ENCODE measurements around the gene P3H2. TPM values are rescaled to one million over a fixed set of nuclear protein-coding genes. Genes with fewer than 3 reads are reported as not detected.

The P3H2 gene, protein sequence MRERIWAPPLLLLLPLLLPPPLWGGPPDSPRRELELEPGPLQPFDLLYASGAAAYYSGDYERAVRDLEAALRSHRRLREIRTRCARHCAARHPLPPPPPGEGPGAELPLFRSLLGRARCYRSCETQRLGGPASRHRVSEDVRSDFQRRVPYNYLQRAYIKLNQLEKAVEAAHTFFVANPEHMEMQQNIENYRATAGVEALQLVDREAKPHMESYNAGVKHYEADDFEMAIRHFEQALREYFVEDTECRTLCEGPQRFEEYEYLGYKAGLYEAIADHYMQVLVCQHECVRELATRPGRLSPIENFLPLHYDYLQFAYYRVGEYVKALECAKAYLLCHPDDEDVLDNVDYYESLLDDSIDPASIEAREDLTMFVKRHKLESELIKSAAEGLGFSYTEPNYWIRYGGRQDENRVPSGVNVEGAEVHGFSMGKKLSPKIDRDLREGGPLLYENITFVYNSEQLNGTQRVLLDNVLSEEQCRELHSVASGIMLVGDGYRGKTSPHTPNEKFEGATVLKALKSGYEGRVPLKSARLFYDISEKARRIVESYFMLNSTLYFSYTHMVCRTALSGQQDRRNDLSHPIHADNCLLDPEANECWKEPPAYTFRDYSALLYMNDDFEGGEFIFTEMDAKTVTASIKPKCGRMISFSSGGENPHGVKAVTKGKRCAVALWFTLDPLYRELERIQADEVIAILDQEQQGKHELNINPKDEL
- not detected in 2 replicates for total RNA-seq

DNA sequence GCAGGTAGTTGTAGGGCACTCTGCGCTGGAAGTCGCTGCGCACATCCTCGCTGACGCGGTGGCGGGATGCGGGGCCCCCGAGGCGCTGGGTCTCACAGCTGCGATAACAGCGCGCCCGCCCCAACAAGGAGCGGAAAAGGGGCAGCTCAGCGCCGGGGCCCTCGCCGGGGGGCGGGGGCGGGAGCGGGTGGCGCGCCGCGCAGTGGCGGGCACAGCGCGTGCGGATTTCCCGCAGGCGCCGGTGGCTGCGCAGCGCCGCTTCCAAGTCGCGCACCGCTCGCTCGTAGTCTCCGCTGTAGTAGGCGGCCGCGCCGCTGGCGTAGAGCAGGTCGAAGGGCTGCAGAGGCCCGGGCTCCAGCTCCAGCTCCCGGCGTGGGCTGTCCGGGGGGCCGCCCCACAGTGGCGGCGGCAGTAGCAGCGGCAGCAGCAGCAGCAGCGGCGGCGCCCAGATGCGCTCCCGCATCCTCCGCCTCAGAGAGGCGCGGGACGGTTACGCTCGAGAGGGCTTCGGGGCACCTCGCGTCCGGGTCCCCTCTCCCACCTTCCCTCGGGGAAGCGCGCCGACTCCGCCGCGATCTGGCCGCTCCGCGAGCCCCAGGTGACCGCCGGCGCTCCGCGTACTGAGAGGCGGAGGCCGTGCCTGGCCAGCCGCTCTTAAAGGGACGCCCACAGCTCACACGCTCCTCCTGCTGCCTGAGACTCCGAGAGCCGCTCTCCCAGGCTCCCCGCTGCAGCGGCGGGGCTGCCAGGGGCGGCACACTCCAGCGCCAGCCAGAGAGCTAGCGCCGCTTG is at the start of gene P3H2:
TSS of gene P3H2 (minus strand) at position 629 of the 792 bp plus-strand sequence. CDS start at position 463, 166 bp downstream.
- peaks cover 6% of the 10 kb centered on the region for H3K4me1 Mint-ChIP-seq
- TF ChIP-seq, protein P1, sequence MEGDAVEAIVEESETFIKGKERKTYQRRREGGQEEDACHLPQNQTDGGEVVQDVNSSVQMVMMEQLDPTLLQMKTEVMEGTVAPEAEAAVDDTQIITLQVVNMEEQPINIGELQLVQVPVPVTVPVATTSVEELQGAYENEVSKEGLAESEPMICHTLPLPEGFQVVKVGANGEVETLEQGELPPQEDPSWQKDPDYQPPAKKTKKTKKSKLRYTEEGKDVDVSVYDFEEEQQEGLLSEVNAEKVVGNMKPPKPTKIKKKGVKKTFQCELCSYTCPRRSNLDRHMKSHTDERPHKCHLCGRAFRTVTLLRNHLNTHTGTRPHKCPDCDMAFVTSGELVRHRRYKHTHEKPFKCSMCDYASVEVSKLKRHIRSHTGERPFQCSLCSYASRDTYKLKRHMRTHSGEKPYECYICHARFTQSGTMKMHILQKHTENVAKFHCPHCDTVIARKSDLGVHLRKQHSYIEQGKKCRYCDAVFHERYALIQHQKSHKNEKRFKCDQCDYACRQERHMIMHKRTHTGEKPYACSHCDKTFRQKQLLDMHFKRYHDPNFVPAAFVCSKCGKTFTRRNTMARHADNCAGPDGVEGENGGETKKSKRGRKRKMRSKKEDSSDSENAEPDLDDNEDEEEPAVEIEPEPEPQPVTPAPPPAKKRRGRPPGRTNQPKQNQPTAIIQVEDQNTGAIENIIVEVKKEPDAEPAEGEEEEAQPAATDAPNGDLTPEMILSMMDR (IDR thresholded peaks at IDR 0.05), result no peak
- H3K9me3 Mint-ChIP-seq, result no peaks in the 10 kb centered on the region
- peak within 1 kb of the TSS; percentile 24 for H3K4me3 Mint-ChIP-seq
- ChIA-PET CTCF (no interaction called here), POLR2A (no interaction called here)
- H3K36me3 Mint-ChIP-seq (ENCODE audit: low read depth), result no peaks in the 10 kb centered on the region
- DNase-seq (no peak), ATAC-seq (ENCODE audit: low read depth) (no peak)
- no peak within 1 kb of the TSS for H3K27ac Mint-ChIP-seq
- H3K27me3 Mint-ChIP-seq, result peaks cover 41% of the 10 kb centered on the region
- intact Hi-C loops (cut with micrococcal nuclease), result no loop called here

DNA sequence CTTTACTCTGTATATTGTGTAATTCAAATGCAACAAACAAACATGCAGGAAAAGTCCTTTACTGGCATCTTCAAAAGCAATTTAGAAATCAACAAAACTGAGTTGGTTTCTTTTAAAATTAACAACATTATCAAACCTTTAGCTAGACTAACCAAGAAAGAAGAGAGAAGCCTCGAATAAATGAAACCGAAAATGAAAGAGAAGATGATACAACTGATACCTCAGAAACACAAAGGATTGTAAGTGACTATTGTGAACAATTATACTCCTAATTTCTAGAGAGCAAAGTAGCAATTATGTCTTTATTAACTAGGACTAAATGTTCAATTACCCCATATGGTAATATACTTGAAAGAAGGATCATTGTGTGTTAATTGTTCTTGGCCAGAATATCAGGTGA is 49.2 kb upstream of the P3H2 start:
- Mint-ChIP-seq H3K4me1 (peaks cover 7% of the 10 kb centered on the region), H3K36me3 (ENCODE audit: low read depth) (no peaks in the 10 kb centered on the region), H3K27me3 (no peaks in the 10 kb centered on the region), H3K9me3 (peaks cover 4% of the 10 kb centered on the region), H3K27ac (no peak overlapping the region), H3K4me3 (no peak overlapping the region)
- ATAC-seq (ENCODE audit: low read depth) (no peak), DNase-seq (no peak)
- POLR2A ChIA-PET, result no interaction called here
- intact Hi-C loops (cut with micrococcal nuclease), result no loop called here
- CTCF ChIA-PET, result no interaction called here
- TF ChIP-seq, protein P1 (IDR thresholded peaks at IDR 0.05), result no peak

DNA sequence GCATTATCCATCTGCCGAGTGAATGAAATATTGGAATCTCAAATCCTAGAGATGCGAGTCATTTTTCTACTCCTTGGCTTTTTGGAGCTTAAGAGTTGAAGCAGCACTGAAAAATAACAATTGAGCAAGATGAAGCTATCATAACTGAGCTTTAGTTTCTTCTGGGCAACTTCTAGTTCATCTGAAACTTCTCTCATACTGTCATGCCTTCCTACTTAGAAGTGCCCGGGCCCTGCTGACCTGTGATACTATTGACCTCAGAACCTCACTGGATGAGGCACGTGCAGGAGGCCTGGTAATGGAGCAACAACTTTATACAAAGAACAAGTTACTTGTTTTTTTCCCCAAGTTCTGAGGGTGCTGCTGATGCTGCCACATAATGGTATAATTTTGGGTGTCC is 48.5 kb upstream of the P3H2 start:
- H3K36me3 Mint-ChIP-seq (ENCODE audit: low read depth), result no peaks in the 10 kb centered on the region
- H3K9me3 Mint-ChIP-seq, result peaks cover 4% of the 10 kb centered on the region
- peaks cover 7% of the 10 kb centered on the region for H3K4me1 Mint-ChIP-seq
- ChIA-PET POLR2A (no interaction called here), CTCF (no interaction called here)
- no peaks in the 10 kb centered on the region for H3K27me3 Mint-ChIP-seq
- ATAC-seq (ENCODE audit: low read depth) (no peak), DNase-seq (no peak)
- H3K27ac Mint-ChIP-seq, result no peak overlapping the region
- intact Hi-C loops (cut with micrococcal nuclease), result no loop called here
- H3K4me3 Mint-ChIP-seq, result no peak overlapping the region
- TF ChIP-seq, protein P1 (IDR thresholded peaks at IDR 0.05), result no peak

DNA sequence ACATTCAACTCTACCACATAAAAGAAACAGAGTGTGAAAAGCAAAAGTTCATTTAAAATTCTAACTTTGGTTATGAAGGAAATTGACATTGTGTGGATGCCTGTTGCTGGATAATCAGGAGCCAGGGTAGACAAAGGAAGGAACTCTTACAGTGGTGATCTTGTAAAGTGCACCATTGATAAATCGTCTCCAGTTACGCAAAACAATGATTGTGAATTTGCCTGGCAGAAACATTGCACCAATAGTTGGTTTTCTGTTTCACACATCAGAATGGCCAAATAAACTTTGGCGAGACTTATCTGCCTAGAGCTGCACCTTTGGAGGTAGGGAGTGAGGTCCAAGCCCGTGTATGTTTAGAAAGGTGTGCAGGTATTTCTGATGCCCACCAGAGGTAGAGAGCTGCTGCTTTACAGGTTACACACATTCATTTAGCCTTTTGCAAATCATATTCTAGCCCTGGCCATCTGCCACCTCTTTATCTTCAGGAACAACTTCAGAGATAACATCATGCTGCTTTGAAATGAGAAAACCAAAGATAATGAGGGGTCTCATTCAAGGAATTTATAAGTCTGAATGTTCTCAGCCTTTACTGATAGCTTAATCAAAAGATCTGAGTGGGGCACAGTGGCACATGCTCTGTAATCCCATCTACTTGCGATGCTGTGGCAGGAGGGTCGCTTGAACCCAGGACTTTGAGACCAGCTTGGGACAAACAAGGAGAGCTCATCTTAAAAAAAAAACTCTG is 47.4 kb upstream of the P3H2 start:
- no peak overlapping the region for H3K4me3 Mint-ChIP-seq
- no peaks in the 10 kb centered on the region for H3K27me3 Mint-ChIP-seq
- peaks cover 4% of the 10 kb centered on the region for H3K9me3 Mint-ChIP-seq
- H3K27ac Mint-ChIP-seq, result no peak overlapping the region
- TF ChIP-seq, protein P1 (IDR thresholded peaks at IDR 0.05), result no peak
- intact Hi-C loops (cut with micrococcal nuclease), result no loop called here
- ChIA-PET CTCF (no interaction called here), POLR2A (no interaction called here)
- ATAC-seq (ENCODE audit: low read depth) (no peak), DNase-seq (no peak)
- peaks cover 7% of the 10 kb centered on the region for H3K4me1 Mint-ChIP-seq
- no peaks in the 10 kb centered on the region for H3K36me3 Mint-ChIP-seq (ENCODE audit: low read depth)
